Measurements from ENCODE around the gene MIDN. TPM values are rescaled to one million over a fixed set of nuclear protein-coding genes. Genes with fewer than 3 reads are reported as not detected.

Gene MIDN
- total RNA-seq, 2 donors from 2014 or later: 80.1 to 124 TPM

- peaks cover 50% of the 10 kb centered on the region for H3K36me3 ChIP-seq
Observed at GRCh38 chr19:1225440-1226226, 22.8 kb upstream of the MIDN start.

GRCh38 chr19:1226227-1226518 lies 22.2 kb upstream of the MIDN start:
- ATAC-seq (ENCODE audit: insufficient number of reproducible peaks, low FRiP score, low read depth) (no peak), DNase-seq (ENCODE audit: low spot score) (no peak)
- H3K36me3 ChIP-seq: peaks cover 44% of the 10 kb centered on the region
- no peaks in the 10 kb centered on the region for H3K27me3 ChIP-seq (replicated peaks; ENCODE audit: insufficient read depth)
- H3K4me3 ChIP-seq: no peak overlapping the region
- peaks cover 6 to 17% of the 10 kb centered on the region in 2 donors for H3K4me1 ChIP-seq (ENCODE audit: control insufficient read depth in 1 of 2, low read depth in 2 of 2)
- no peak overlapping the region for H3K27ac ChIP-seq
- TF ChIP-seq CTCF (IDR thresholded peaks at IDR 0.05): no peak
- no peaks in the 10 kb centered on the region for H3K9me3 ChIP-seq

More at GRCh38 chr19:1225440-1226226, 22.8 kb upstream of the MIDN start:
- ATAC-seq (ENCODE audit: insufficient number of reproducible peaks, low FRiP score, low read depth): no peak
- TF ChIP-seq CTCF (IDR thresholded peaks at IDR 0.05): no peak
- Histone ChIP-seq H3K4me1 (ENCODE audit: control insufficient read depth in 1 of 2, low read depth in 2 of 2) (peaks cover 6 to 22% of the 10 kb centered on the region in 2 donors), H3K4me3 (no peak overlapping the region), H3K27ac (no peak overlapping the region), H3K27me3 (replicated peaks; ENCODE audit: insufficient read depth) (no peaks in the 10 kb centered on the region), H3K9me3 (no peaks in the 10 kb centered on the region)
- no peak for DNase-seq (ENCODE audit: low spot score)

DNA sequence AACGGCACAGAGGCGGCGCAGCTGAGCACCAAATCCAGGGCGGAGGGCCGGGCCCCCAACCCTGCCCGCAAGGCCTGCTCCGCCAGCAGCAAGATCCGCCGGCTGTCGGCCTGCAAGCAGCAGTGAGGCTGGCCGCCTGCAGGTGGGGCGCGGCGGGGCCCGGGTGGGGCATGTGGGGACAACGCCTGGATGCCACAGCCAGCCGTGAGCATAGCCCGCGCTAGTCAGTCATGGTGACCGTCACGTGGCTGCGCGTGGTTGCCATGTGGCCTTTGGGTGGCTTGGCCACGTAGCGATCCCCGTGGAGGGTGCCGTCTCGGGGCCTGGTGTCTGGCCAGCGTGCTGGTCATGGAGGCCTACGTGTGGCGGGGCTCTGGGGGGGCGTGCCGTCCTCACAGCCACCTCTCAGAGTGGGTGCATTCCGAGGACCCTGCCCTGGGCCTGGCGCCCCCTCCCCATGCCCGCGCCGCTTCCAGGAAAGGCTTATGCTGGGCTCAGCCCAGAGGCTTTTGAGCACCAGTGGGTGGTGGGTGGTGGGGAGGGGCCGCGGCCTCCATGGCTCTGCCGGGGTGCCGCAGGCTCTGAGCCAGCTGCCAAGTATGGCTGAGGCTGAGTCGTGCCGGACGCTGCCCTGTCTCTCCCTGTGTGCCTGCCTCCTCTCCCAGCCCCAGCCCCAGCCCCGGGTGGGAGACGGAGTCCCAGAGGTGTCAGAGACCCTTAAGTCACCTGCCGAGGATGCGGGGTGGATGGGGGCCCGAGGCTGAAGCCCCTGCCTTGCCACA lies 21.7 kb upstream of the MIDN start:
- Histone ChIP-seq H3K27ac (no peak overlapping the region), H3K4me3 (no peak overlapping the region), H3K36me3 (peaks cover 39% of the 10 kb centered on the region), H3K9me3 (no peaks in the 10 kb centered on the region), H3K27me3 (replicated peaks; ENCODE audit: insufficient read depth) (no peaks in the 10 kb centered on the region), H3K4me1 (ENCODE audit: control insufficient read depth in 1 of 2, low read depth in 2 of 2) (peaks cover 4 to 12% of the 10 kb centered on the region in 2 donors)
- DNase-seq (ENCODE audit: low spot score): no peak
- TF ChIP-seq CTCF (IDR thresholded peaks at IDR 0.05): no peak
- ATAC-seq (ENCODE audit: insufficient number of reproducible peaks, low FRiP score, low read depth): no peak

- no peak for ATAC-seq (ENCODE audit: insufficient number of reproducible peaks, low FRiP score, low read depth)
- H3K27me3 ChIP-seq (replicated peaks; ENCODE audit: insufficient read depth): no peaks in the 10 kb centered on the region
- no peak for TF ChIP-seq CTCF (IDR thresholded peaks at IDR 0.05)
- peaks cover 3 to 9% of the 10 kb centered on the region in 2 donors for H3K4me1 ChIP-seq (ENCODE audit: control insufficient read depth in 1 of 2, low read depth in 2 of 2)
- DNase-seq (ENCODE audit: low spot score): no peak
- no peaks in the 10 kb centered on the region for H3K9me3 ChIP-seq
- H3K4me3 ChIP-seq: no peak overlapping the region
- H3K36me3 ChIP-seq: peaks cover 37% of the 10 kb centered on the region
- no peak overlapping the region for H3K27ac ChIP-seq
Observed at GRCh38 chr19:1227304-1228054, 20.9 kb upstream of the MIDN start.

Measured in thoracic aorta (tissue), 2 donors.